ENCODE data around the gene TRAPPC14. TPM values are rescaled to one million over a fixed set of nuclear protein-coding genes. Genes with fewer than 3 reads are reported as not detected.

Gene TRAPPC14
- total and polyA plus RNA-seq, 9 of the 15 experiments (the other 6 are each of a cell fraction or from before 2014, with no cell fraction given): 0.42 to 45.9 (median 18.2) TPM

GRCh38 chr7:100126239-100126930 is 32.1 kb downstream of the TRAPPC14 start (continued):
- TF ChIP-seq MAFG (tag; conservative IDR thresholded peaks at IDR 0.05) (no peak), SLC30A9 (CRISPR knock-in tag; IDR thresholded peaks at IDR 0.05) (no peak), SP2 (IDR thresholded peaks at IDR 0.05; ENCODE audit: extremely low read depth, low read depth, low read length, poor library complexity, severe bottlenecking) (no peak), ZZZ3 (IDR thresholded peaks at IDR 0.05) (no peak), PML (IDR thresholded peaks at IDR 0.05; ENCODE audit: low read length) (no peak), HNRNPH1 (optimal IDR thresholded peaks at IDR 0.05; ENCODE audit: low read depth, low read length) (no peak), HDAC3 (IDR thresholded peaks at IDR 0.05; ENCODE audit: borderline replicate concordance, partially characterized antibody) (no peak), HDAC2 (IDR thresholded peaks at IDR 0.05) (no peak), HCFC1 (IDR thresholded peaks at IDR 0.05; ENCODE audit: low read depth, low read length) (no peak), POU5F1 (IDR thresholded peaks at IDR 0.05; ENCODE audit: borderline replicate concordance, low read depth, low read length, partially characterized antibody) (no peak), CREB3L1 (IDR thresholded peaks at IDR 0.05; ENCODE audit: borderline replicate concordance, low read depth) (peak; percentile 48; the same call in 1 of the 2 replicates), ZNF511 (CRISPR knock-in tag; IDR thresholded peaks at IDR 0.05) (no peak), MYC (IDR thresholded peaks at IDR 0.05; ENCODE audit: low read depth, low read length) (no peak), MYC (CRISPR knock-in tag; IDR thresholded peaks at IDR 0.05; ENCODE audit: borderline replicate concordance, low read depth) (peak; percentile 71; the same call in 1 of the 2 replicates), IRF2 (CRISPR knock-in tag; IDR thresholded peaks at IDR 0.05) (no peak), ZFX (CRISPR knock-in tag; IDR thresholded peaks at IDR 0.05) (no peak)
- TF ChIP-seq, protein P1, sequence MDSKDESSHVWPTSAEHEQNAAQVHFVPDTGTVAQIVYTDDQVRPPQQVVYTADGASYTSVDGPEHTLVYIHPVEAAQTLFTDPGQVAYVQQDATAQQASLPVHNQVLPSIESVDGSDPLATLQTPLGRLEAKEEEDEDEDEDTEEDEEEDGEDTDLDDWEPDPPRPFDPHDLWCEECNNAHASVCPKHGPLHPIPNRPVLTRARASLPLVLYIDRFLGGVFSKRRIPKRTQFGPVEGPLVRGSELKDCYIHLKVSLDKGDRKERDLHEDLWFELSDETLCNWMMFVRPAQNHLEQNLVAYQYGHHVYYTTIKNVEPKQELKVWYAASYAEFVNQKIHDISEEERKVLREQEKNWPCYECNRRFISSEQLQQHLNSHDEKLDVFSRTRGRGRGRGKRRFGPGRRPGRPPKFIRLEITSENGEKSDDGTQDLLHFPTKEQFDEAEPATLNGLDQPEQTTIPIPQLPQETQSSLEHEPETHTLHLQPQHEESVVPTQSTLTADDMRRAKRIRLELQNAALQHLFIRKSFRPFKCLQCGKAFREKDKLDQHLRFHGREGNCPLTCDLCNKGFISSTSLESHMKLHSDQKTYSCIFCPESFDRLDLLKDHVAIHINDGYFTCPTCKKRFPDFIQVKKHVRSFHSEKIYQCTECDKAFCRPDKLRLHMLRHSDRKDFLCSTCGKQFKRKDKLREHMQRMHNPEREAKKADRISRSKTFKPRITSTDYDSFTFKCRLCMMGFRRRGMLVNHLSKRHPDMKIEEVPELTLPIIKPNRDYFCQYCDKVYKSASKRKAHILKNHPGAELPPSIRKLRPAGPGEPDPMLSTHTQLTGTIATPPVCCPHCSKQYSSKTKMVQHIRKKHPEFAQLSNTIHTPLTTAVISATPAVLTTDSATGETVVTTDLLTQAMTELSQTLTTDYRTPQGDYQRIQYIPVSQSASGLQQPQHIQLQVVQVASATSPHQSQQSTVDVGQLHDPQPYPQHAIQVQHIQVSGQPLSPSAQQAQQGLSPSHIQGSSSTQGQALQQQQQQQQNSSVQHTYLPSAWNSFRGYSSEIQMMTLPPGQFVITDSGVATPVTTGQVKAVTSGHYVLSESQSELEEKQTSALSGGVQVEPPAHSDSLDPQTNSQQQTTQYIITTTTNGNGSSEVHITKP (IDR thresholded peaks at IDR 0.05; ENCODE audit: partially characterized antibody): no peak
- TF ChIP-seq, protein P2, sequence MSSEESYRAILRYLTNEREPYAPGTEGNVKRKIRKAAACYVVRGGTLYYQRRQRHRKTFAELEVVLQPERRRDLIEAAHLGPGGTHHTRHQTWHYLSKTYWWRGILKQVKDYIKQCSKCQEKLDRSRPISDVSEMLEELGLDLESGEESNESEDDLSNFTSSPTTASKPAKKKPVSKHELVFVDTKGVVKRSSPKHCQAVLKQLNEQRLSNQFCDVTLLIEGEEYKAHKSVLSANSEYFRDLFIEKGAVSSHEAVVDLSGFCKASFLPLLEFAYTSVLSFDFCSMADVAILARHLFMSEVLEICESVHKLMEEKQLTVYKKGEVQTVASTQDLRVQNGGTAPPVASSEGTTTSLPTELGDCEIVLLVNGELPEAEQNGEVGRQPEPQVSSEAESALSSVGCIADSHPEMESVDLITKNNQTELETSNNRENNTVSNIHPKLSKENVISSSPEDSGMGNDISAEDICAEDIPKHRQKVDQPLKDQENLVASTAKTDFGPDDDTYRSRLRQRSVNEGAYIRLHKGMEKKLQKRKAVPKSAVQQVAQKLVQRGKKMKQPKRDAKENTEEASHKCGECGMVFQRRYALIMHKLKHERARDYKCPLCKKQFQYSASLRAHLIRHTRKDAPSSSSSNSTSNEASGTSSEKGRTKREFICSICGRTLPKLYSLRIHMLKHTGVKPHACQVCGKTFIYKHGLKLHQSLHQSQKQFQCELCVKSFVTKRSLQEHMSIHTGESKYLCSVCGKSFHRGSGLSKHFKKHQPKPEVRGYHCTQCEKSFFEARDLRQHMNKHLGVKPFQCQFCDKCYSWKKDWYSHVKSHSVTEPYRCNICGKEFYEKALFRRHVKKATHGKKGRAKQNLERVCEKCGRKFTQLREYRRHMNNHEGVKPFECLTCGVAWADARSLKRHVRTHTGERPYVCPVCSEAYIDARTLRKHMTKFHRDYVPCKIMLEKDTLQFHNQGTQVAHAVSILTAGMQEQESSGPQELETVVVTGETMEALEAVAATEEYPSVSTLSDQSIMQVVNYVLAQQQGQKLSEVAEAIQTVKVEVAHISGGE (CRISPR knock-in tag; IDR thresholded peaks at IDR 0.05): peak in 1 of 3 experiments; percentile 33; a peak in 1 of 6 replicates
